HL-60/S4 (cell line): ENCODE data around the gene MINDY3.
"Not testable (repeated sequence)": the region's sequence is repeated elsewhere in the genome, so short reads cannot be mapped to it uniquely, and the experiment has no call there.

ENCODE experiments used
- in situ Hi-C: fragments of 300-500 bp; cut with MboI; formaldehyde crosslinking; loops from 2 replicates; pipeline ENCODE4 v1.14.3; 2022; ENCODE audit warnings: low sequenced_read_pairs

Gene MINDY3

GRCh38 chr10:15859906-15860691 lies at the start of gene MINDY3:
Gene MINDY3 (minus strand): TSS chr10:15860507. CDS start chr10:15860299, 208 bp downstream.
- in situ Hi-C loops = no loop called here

GRCh38 chr10:15901889-15902288 lies 41.6 kb upstream of the MINDY3 start:
- in situ Hi-C loops = no loop called here

GRCh38 chr10:15898046-15898445 lies 37.7 kb upstream of the MINDY3 start:
- in situ Hi-C loops = loop anchor here (25.0 kb wide), 1 partner anchor 889 kb away; no protein-coding TSS in a partner anchor

- in situ Hi-C loops = loop anchor here (25.0 kb wide), 1 partner anchor 890 kb away; no protein-coding TSS in a partner anchor
Measured at GRCh38 chr10:15897287-15897686, 37.0 kb upstream of the MINDY3 start.

GRCh38 chr10:15896654-15897053 lies 36.3 kb upstream of the MINDY3 start:
- in situ Hi-C loops = loop anchor here (25.0 kb wide), 1 partner anchor 891 kb away; no protein-coding TSS in a partner anchor

GRCh38 chr10:15884447-15884846 lies 24.1 kb upstream of the MINDY3 start:
- in situ Hi-C loops = loop anchor here (25.0 kb wide), 1 partner anchor 903 kb away; no protein-coding TSS in a partner anchor

GRCh38 chr10:15881542-15881941 lies 21.2 kb upstream of the MINDY3 start:
- in situ Hi-C loops = loop anchor here (25.0 kb wide), 1 partner anchor 906 kb away; no protein-coding TSS in a partner anchor

- in situ Hi-C loops = loop anchor here (25.0 kb wide), 1 partner anchor 908 kb away; no protein-coding TSS in a partner anchor
Measured at GRCh38 chr10:15879663-15880062, 19.4 kb upstream of the MINDY3 start.

GRCh38 chr10:15879058-15879457 lies 18.8 kb upstream of the MINDY3 start:
- in situ Hi-C loops = loop anchor here (25.0 kb wide), 1 partner anchor 908 kb away; no protein-coding TSS in a partner anchor

GRCh38 chr10:15877836-15878576 lies 17.7 kb upstream of the MINDY3 start:
- in situ Hi-C loops = loop anchor here (25.0 kb wide), 1 partner anchor 909 kb away; no protein-coding TSS in a partner anchor

- in situ Hi-C loops = loop anchor here (25.0 kb wide), 1 partner anchor 911 kb away; no protein-coding TSS in a partner anchor
Measured at GRCh38 chr10:15876274-15876673, 16.0 kb upstream of the MINDY3 start.

- in situ Hi-C loops = not testable (repeated sequence)
Measured at GRCh38 chr10:15872645-15873044, 12.3 kb upstream of the MINDY3 start.

GRCh38 chr10:15871823-15872222 lies 11.5 kb upstream of the MINDY3 start:
- in situ Hi-C loops = no loop called here

GRCh38 chr10:15869935-15870334 lies 9.6 kb upstream of the MINDY3 start:
- in situ Hi-C loops = no loop called here

GRCh38 chr10:15868006-15868405 lies 7.7 kb upstream of the MINDY3 start:
- in situ Hi-C loops = no loop called here

GRCh38 chr10:15865304-15865703 lies 5.0 kb upstream of the MINDY3 start:
- in situ Hi-C loops = no loop called here

GRCh38 chr10:15864419-15864818 lies 4.1 kb upstream of the MINDY3 start:
- in situ Hi-C loops = no loop called here

GRCh38 chr10:15863733-15864132 lies 3.4 kb upstream of the MINDY3 start:
- in situ Hi-C loops = no loop called here

GRCh38 chr10:15863323-15863722 lies 3.0 kb upstream of the MINDY3 start:
- in situ Hi-C loops = no loop called here

GRCh38 chr10:15860692-15861201 lies 440 bp upstream of the MINDY3 start:
- in situ Hi-C loops = no loop called here

- in situ Hi-C loops = no loop called here
Measured at GRCh38 chr10:15859509-15859905, 800 bp downstream of the MINDY3 start.
